GM18867 (cell line): ENCODE measurements around the gene NDUFAF2.

Experiments
- ATAC-seq: cut with Tn5 transposase; IDR thresholded peaks from one replicate; pipeline ENCODE4 v1.9.1; 2021; ENCODE audit warnings: mild to moderate bottlenecking, moderate library complexity; ENCODE audit not compliant: unreplicated experiment

The NDUFAF2 gene

GRCh38 chr5:61100437-61100836 lies 155.4 kb downstream of the NDUFAF2 start:
- ATAC-seq: no peak

DNA sequence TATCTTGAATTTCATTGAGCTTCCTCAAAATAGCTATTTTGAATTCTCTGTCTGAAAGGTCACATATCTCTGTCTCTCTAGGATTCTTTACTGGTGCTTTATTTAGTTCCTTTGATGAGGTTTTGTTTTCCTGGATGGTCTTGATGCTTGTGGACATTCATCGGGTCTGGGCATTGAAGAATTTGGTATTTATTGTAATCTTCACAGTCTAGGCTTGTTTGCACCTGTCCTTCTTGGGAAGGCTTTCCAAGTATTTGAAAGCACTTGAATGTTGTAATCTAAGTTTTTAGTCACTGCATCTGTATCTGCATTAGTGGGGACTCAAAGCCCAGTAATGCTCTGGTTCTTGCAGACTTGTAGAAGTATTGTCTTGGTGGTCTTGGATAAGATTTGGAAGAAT lies 169.4 kb downstream of the NDUFAF2 start:
- no peak for ATAC-seq

DNA sequence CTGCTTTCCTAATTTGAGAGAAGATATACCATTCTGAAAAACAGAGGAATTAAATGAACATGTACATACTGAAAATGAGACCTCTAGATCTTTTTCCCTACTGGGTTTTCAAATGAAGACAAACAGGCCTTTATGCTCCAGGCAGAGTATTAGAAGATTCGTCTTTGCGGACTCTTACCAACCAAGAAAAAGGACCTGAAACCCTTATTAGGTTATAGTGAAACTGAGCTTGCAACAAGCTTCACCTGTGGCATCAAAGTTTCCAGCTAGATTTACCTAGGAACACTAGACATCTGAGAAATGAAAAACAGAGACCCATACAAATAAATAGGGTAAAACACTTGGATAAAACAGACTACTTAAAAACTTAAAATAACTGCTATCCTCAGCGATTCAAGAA lies 171.0 kb downstream of the NDUFAF2 start:
- ATAC-seq: no peak

GRCh38 chr5:61119066-61119465 lies 174.1 kb downstream of the NDUFAF2 start:
- ATAC-seq: no peak

GRCh38 chr5:61120534-61120933 lies 175.5 kb downstream of the NDUFAF2 start:
- ATAC-seq: no peak

DNA sequence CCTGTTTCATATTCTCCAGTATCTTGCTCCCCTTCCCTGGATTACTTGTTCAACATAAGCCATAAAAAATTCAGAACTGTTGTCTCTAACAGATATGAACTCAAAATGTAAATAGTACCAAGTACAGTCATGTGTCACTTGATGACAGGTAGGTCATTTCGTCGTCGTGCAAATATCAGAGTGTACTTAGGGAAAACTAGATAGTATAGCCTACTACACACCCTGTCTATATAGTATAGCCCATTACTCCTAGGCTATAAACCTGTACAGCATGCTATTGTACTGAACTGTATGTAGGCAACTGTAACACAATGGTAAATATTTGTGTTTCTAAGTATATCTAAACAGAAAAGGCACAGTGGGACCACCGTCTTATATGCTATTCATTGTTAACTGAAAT lies 178.1 kb downstream of the NDUFAF2 start:
- ATAC-seq: no peak

GRCh38 chr5:61130289-61130688 lies 185.3 kb downstream of the NDUFAF2 start:
- no peak for ATAC-seq

- no peak for ATAC-seq
These were observed 187.6 kb downstream of the NDUFAF2 start for GRCh38 chr5:61132559-61132958.

DNA sequence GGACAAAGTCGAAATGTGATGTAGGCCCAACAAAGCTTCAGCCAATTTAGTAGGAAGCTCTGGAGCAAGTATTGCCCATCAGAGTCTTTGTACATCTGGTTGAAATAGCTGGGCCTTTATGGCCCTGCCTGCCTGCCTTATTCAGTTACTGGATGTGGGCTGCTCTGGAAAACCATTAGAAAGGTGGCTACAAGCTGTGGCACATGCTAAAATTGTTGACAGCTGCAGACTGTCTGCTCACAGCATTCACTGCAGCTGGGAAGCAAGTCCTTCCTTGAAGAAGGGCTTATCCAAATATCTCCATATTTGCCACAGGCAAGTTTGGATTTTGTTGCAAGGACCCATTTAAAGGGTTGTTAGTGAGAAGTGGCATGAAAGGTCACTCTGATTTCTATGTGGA lies 192.8 kb downstream of the NDUFAF2 start:
- no peak for ATAC-seq

GRCh38 chr5:61139094-61139873 lies 194.3 kb downstream of the NDUFAF2 start:
- peak; percentile 68 for ATAC-seq

- ATAC-seq: no peak
These were observed 194.9 kb downstream of the NDUFAF2 start for GRCh38 chr5:61139931-61140330.

GRCh38 chr5:61141801-61142200 lies 196.8 kb downstream of the NDUFAF2 start:
- no peak for ATAC-seq

- ATAC-seq: no peak
These were observed 197.4 kb downstream of the NDUFAF2 start for GRCh38 chr5:61142391-61142790.

GRCh38 chr5:61142811-61143210 lies 197.8 kb downstream of the NDUFAF2 start:
- ATAC-seq: no peak

DNA sequence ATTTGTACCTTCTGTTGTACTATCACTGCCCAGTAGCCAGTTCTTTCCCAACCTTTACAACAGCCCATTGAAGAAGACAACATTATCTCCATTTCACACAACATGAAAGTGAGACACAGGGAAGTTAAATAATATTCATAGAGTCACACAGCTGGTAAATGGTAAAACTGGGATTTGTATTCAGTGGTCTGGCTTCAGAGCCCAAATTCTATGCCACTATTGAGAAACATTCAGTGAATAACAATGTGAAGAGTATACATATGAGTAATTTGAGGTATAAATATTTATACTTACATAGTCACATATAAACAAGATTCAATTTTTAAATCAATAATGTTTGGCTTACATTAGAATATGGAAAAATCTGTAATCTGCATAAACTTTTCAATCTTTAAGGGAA lies 203.5 kb downstream of the NDUFAF2 start:
- ATAC-seq: no peak

GRCh38 chr5:61151893-61152292 lies 206.9 kb downstream of the NDUFAF2 start:
- no peak for ATAC-seq

- no peak for ATAC-seq
These were observed 214.1 kb downstream of the NDUFAF2 start for GRCh38 chr5:61159070-61159469.

DNA sequence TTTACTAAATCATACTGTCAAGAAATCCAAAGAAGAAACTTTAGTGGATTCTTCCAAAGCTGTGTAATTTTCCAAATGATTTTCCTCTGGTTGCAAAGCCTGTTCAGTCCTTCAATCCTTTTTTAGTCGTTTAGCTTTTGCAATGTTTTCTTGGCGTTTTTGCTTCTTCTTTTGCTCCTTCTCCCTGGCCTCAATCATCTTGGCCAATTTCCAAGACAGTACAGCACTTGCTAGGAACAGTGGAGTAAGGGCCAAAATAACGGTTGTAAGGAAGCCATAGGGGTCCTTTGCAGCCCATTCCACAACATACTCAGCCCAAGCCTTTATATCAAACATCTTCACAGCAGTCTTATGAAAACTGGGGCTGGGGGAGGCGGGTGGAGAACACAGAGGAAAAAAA lies 214.8 kb downstream of the NDUFAF2 start:
- ATAC-seq: no peak

GRCh38 chr5:61160497-61160896 lies 215.5 kb downstream of the NDUFAF2 start:
- ATAC-seq: no peak

- ATAC-seq: peak; percentile 98
These were observed 217.2 kb downstream of the NDUFAF2 start, which contains the start of gene SMIM15 for GRCh38 chr5:61162010-61162831. SMIM15 (minus strand) TSS chr5:61162468; CDS start chr5:61160171, 2,297 bp downstream.

- no peak for ATAC-seq
These were observed 218.0 kb downstream of the NDUFAF2 start for GRCh38 chr5:61162832-61163567.
